Aorta (tissue), 5 donors: ENCODE measurements around the gene FOXN4. TPM values are rescaled to one million over a fixed set of nuclear protein-coding genes. Genes with fewer than 3 reads are reported as not detected.

Source experiments
- ATAC-seq: fragments of 200-7000 bp; cut with Tn5 transposase; one replicate; pipeline ENCODE4 v1.9.1; 2022; ENCODE audit warnings: moderate library complexity; ENCODE audit not compliant: low FRiP score
- DNase-seq, 2 donors: peaks; one replicate each; pipeline ENCODE4 v3.0.0-alpha.2; 2020
- H3K27ac ChIP-seq, 2 donors: one replicate each; pipeline ENCODE4 v1.5.1; 2013; ENCODE audit warnings: low read length in 2 of 2, mild to moderate bottlenecking in 2 of 2, moderate library complexity in 2 of 2, control low read depth in 1 of 2, inconsistent platforms in 1 of 2, low read depth in 1 of 2
- H3K27me3 ChIP-seq, 2 donors: one replicate each; pipeline ENCODE4 v1.6.1; 2013; ENCODE audit warnings: control low read depth in 1 of 2, low read length in 1 of 2, mild to moderate bottlenecking in 1 of 2, moderate library complexity in 1 of 2; ENCODE audit not compliant: insufficient read depth in 2 of 2, control insufficient read depth in 1 of 2
- H3K36me3 ChIP-seq, 2 donors: one replicate each; pipeline ENCODE4 v1.6.1; 2013; ENCODE audit warnings: control low read depth in 1 of 2, low read length in 1 of 2, mild to moderate bottlenecking in 1 of 2; ENCODE audit not compliant: insufficient read depth in 2 of 2, control insufficient read depth in 1 of 2
- H3K4me1 ChIP-seq, 2 donors: one replicate each; pipeline ENCODE4 v1.6.1; 2013; ENCODE audit warnings: low read length in 2 of 2, control low read depth in 1 of 2, mild to moderate bottlenecking in 1 of 2, moderate library complexity in 1 of 2; ENCODE audit not compliant: insufficient read depth in 2 of 2, control insufficient read depth in 1 of 2
- H3K4me3 ChIP-seq, 2 donors: one replicate each; pipeline ENCODE4 v1.5.1; 2013; ENCODE audit warnings: low read length in 2 of 2, control low read depth in 1 of 2, mild to moderate bottlenecking in 1 of 2
- H3K9me3 ChIP-seq: one replicate; pipeline ENCODE4 v1.6.1; 2013; ENCODE audit warnings: mild to moderate bottlenecking, low read length; ENCODE audit not compliant: control insufficient read depth
- WGBS, 2 donors: extraction: QIAGEN DNeasy Blood & Tissue Kit; methylation state at CpG; one replicate each; pipeline ENCODE4 v1.1.7; 2013; 5-methylcytosine and 5-hydroxymethylcytosine counted together
- intact Hi-C, 2 donors: fragments of 100-400 bp; cut with DNase I; formaldehyde crosslinking; loops; one replicate each; pipeline versions ENCODE4 v1.14.2 to v1.15.0; 2022
- polyA plus RNA-seq, 2 donors: library from polyadenylated mRNA; stranded (reverse); fragments of 200-250 nt; gene quantifications; one replicate each; pipeline ENCODE4 v1.2.3, GENCODE V29; 2013
- total RNA-seq, 2 donors: library from RNA; stranded (reverse); fragmentation: NEBNext Ultra II Directional; extraction: Animal tissue kit (Norgen Biotek cat#: 25700); gene quantifications; one replicate each; pipeline ENCODE4 v1.2.1, GENCODE V29; 2021
- donor health status: healthy with polysubstance abuse.
- donor health status: Bipolar disorder and iron deficiency.
- donor health status: DM: no; HTN: no; CAD: no.
- donor health status: DM: no; HTN: no; CAD: no.
- donor health status: DM: yes; HTN: yes; CAD: no.

FOXN4 gene
- total and polyA plus RNA-seq, 4 donors, result not detected

DNA sequence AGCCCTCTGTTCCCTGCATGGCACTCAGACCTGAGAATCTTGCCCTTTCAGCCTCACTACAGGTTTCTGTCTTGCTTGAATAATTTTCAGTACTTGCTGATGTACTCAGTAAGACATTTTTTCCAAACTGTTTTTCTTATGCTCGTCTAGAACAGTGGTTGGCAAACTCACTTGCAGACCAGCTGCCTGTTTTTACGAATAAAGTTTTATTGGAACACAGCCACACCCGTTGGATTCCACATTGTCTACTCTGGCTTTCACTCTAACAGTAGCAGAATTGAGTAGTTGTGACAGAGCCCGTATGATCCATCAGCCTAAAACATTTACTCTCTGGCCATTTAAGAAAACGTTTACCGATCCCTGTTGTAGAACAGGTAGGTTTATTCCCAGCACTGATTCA lies 72.8 kb downstream of the FOXN4 start:
- ATAC-seq, result no peak
- Histone ChIP-seq H3K36me3 (peaks cover 4 to 13% of the 10 kb centered on the region in 2 donors), H3K4me1 (no peaks in the 10 kb centered on the region), H3K27ac (no peak overlapping the region), H3K4me3 (no peak overlapping the region), H3K9me3 (no peaks in the 10 kb centered on the region), H3K27me3 (no peaks in the 10 kb centered on the region)
- intact Hi-C loops, result no loop called here
- DNase-seq, result no peak
- 63 to 72% methylated on average over 6 of the region's 6 CpGs for WGBS, 2 donors

GRCh38 chr12:109234012-109234411 lies 75.1 kb downstream of the FOXN4 start:
- H3K36me3 ChIP-seq, result peaks cover 0 to 11% of the 10 kb centered on the region in 2 donors
- H3K27ac ChIP-seq, result no peak overlapping the region
- intact Hi-C loops, result no loop called here
- no peaks in the 10 kb centered on the region for H3K4me1 ChIP-seq
- no peak overlapping the region for H3K4me3 ChIP-seq
- H3K27me3 ChIP-seq, result no peaks in the 10 kb centered on the region
- H3K9me3 ChIP-seq, result no peaks in the 10 kb centered on the region
- ATAC-seq, result no peak
- 84 to 85% methylated on average over 15 of the region's 15 CpGs for WGBS, 2 donors
- DNase-seq, result no peak

DNA sequence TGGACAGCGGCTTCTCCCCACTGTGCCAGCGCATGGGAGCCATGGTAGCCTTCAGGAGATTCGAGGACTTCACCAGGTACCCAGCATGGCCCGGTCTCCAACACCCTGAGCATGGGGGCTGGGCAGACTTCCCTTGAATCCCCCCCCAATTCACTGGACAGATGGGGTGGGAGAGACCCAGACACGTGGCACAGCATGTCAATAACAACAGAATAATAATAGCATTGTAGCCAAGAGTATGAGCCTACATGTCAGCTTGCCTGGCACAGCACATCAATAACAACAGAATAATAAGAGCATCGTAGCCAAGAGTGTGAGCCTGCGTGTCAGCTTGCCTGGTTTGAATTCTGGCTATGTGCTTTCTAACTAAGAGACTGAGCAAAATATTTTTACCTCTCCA lies 76.4 kb downstream of the FOXN4 start:
- H3K4me3 ChIP-seq, result no peak overlapping the region
- peaks cover 0 to 11% of the 10 kb centered on the region in 2 donors for H3K36me3 ChIP-seq
- ATAC-seq (no peak), DNase-seq (no peak)
- intact Hi-C loops, result no loop called here
- WGBS, 2 donors, result 89 to 90% methylated on average over 7 of the region's 7 CpGs
- no peaks in the 10 kb centered on the region for H3K27me3 ChIP-seq
- no peaks in the 10 kb centered on the region for H3K9me3 ChIP-seq
- H3K4me1 ChIP-seq, result no peaks in the 10 kb centered on the region
- no peak overlapping the region for H3K27ac ChIP-seq

DNA sequence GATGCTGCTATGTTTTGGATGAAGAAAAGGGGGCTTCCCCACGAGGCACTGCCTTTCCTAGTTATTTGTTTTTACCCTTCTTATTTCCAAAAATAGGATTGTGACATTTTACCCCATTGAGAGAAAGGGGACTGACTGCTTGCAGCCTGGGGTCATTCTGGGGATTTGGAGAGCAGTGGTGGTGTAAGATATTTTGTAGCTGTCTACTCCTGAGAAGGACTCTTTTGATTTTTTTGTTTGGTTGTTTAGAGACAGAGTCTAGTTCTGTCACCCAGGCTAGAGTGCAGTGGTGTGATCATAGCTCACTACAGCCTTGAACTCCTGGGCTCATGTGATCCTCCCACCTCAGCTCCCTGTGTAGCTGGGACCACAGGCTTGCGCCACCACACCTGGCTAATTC lies 78.9 kb downstream of the FOXN4 start:
- no peak overlapping the region for H3K4me3 ChIP-seq
- DNase-seq, result no peak
- no peaks in the 10 kb centered on the region for H3K4me1 ChIP-seq
- 53 to 65% methylated on average over 2 of the region's 2 CpGs for WGBS, 2 donors
- ATAC-seq, result no peak
- peaks cover 0 to 6% of the 10 kb centered on the region in 2 donors for H3K36me3 ChIP-seq
- no peaks in the 10 kb centered on the region for H3K27me3 ChIP-seq
- H3K27ac ChIP-seq, result no peak overlapping the region
- intact Hi-C loops, result no loop called here
- H3K9me3 ChIP-seq, result no peaks in the 10 kb centered on the region

DNA sequence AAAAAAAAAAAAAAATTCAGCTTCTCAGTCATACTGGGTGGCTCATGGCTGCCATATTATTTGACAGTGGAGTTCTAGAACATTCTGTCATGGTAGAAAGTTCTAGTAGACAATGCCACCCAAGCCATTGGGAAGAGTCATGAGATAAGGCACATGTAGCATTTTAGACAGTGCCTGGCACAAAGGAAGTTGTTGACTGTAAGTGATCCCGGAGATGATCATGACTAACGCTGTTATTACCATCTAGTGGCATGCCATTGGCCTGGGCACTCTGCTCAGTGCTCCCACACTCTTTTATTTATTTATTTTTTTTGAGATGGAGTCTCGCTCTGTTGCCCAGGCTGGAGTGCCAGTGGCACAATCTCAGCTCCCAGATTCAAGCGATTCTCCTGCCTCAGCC lies 80.4 kb downstream of the FOXN4 start:
- Histone ChIP-seq H3K36me3 (peaks cover 0 to 6% of the 10 kb centered on the region in 2 donors), H3K27ac (no peak overlapping the region), H3K4me3 (no peak overlapping the region), H3K27me3 (no peaks in the 10 kb centered on the region), H3K9me3 (no peaks in the 10 kb centered on the region), H3K4me1 (no peaks in the 10 kb centered on the region)
- 95 to 96% methylated on average over 4 of the region's 4 CpGs for WGBS, 2 donors
- DNase-seq (no peak), ATAC-seq (no peak)
- intact Hi-C loops, result no loop called here

Other genes with a start within 250 kb of the FOXN4 start
- gene ALKBH2, start 215.8 kb downstream of the FOXN4 start, total RNA-seq, result 10 to 100 TPM; 11.0 to 12.6 TPM
- gene ALKBH2, start 215.8 kb downstream of the FOXN4 start, polyA plus RNA-seq, result 10 to 100 TPM; 12.1 to 36.3 TPM
- 10 to 100 TPM in 1 of 2 donors, 1 to 10 TPM in 1; 9.1 to 17.6 TPM for gene UNG, start 211.7 kb downstream of the FOXN4 start, total RNA-seq
- 1 to 10 TPM; 7.4 to 8.5 TPM for gene UNG, start 211.7 kb downstream of the FOXN4 start, polyA plus RNA-seq
- 10 to 100 TPM; 46.8 to 70.3 TPM for gene ACACB, start 192.7 kb downstream of the FOXN4 start, total RNA-seq
- gene ACACB, start 192.7 kb downstream of the FOXN4 start, polyA plus RNA-seq, result 10 to 100 TPM in 1 of 2 donors, 1 to 10 TPM in 1; 8.4 to 13.4 TPM
- not detected for gene MYO1H, start 38.6 kb upstream of the FOXN4 start, total RNA-seq
- not detected for gene MYO1H, start 38.6 kb upstream of the FOXN4 start, polyA plus RNA-seq
- gene KCTD10, start 168.0 kb upstream of the FOXN4 start, total RNA-seq, result 100 to 1,000 TPM; 157 to 199 TPM
- gene KCTD10, start 168.0 kb upstream of the FOXN4 start, polyA plus RNA-seq, result 100 to 1,000 TPM in 1 of 2 donors, 10 to 100 TPM in 1; 79.7 to 172 TPM
- 10 to 100 TPM; 36.2 to 40.2 TPM for gene UBE3B, start 168.3 kb upstream of the FOXN4 start, total RNA-seq
- gene UBE3B, start 168.3 kb upstream of the FOXN4 start, polyA plus RNA-seq, result 10 to 100 TPM; 12.9 to 15.8 TPM